Heart right ventricle (tissue), 16 donors: ENCODE results near the gene TGFB2. TPM values are rescaled to one million over a fixed set of nuclear protein-coding genes. Genes with fewer than 3 reads are reported as not detected.

Experiments used
- ATAC-seq, 8 donors: fragments of 200-7000 bp; cut with Tn5 transposase; one replicate each; pipeline ENCODE4 v1.9.1; 2020; ENCODE audit warnings: mild to moderate bottlenecking in 8 of 8, moderate library complexity in 8 of 8, moderate number of reproducible peaks in 1 of 8
- DNase-seq, 2 donors: peaks; one replicate each; pipeline ENCODE4 v3.0.0-alpha.2; 2020
- H3K27ac ChIP-seq, 10 donors: fragments of 200-600 bp; sonication (generic) in 2 of 10; one replicate each; pipeline versions ENCODE4 v1.5.0 to v1.8.0; 2020 to 2022; ENCODE audit warnings: mild to moderate bottlenecking in 3 of 10
- H3K27me3 ChIP-seq, 7 donors: fragments of 200-600 bp; one replicate each; pipeline ENCODE4 v1.8.0; 2021 to 2022; ENCODE audit warnings: mild to moderate bottlenecking in 2 of 7
- H3K36me3 ChIP-seq, 9 donors: fragments of 200-600 bp; sonication (generic) in 1 of 9; one replicate each; pipeline versions ENCODE4 v1.5.0 to v1.8.0; 2020 to 2022; ENCODE audit warnings: mild to moderate bottlenecking in 2 of 9
- H3K4me1 ChIP-seq, 9 donors: fragments of 200-600 bp; sonication (generic) in 1 of 9; one replicate each; pipeline versions ENCODE4 v1.5.0 to v1.8.0; 2020 to 2022; ENCODE audit warnings: mild to moderate bottlenecking in 4 of 9
- H3K4me3 ChIP-seq, 10 donors: fragments of 200-600 bp; sonication (generic) in 2 of 10; one replicate each; pipeline versions ENCODE4 v1.5.0 to v1.8.0; 2020 to 2022; ENCODE audit warnings: mild to moderate bottlenecking in 7 of 10, moderate library complexity in 2 of 10
- H3K9me3 ChIP-seq, 11 donors: fragments of 200-600 bp in 10 of 11; sonication (generic) in 2 of 11; one replicate each; pipeline versions ENCODE4 v1.5.0 to v1.8.0; 2013 to 2022; ENCODE audit warnings: mild to moderate bottlenecking in 2 of 11, control low read depth in 1 of 11, moderate library complexity in 1 of 11
- CTCF ChIP-seq, 9 donors: fragments of 200-600 bp; sonication (generic) in 2 of 9; IDR thresholded peaks; one replicate each; pipeline versions ENCODE4 v1.5.0 to v1.8.0; 2021 to 2022; ENCODE audit warnings: antibody characterized with exemption in 9 of 9, mild to moderate bottlenecking in 5 of 9, moderate library complexity in 1 of 9
- WGBS, 2 donors: extraction: QIAGEN DNeasy Blood & Tissue Kit; methylation state at CpG; one replicate each; pipeline ENCODE4 v1.1.7; 2013; ENCODE audit warnings: inconsistent platforms in 1 of 2; 5-methylcytosine and 5-hydroxymethylcytosine counted together
- intact Hi-C, 10 donors: fragments of 100-400 bp; cut with DNase I; formaldehyde crosslinking; loops; one replicate each; pipeline versions ENCODE4 v1.11.1 to v1.14.2; 2022
- polyA plus RNA-seq, 2 donors: library from polyadenylated mRNA; stranded (reverse); fragments of 200-250 nt; gene quantifications; one replicate each; pipeline ENCODE4 v1.2.3, GENCODE V29; 2013
- total RNA-seq, 10 donors: library from RNA; stranded (reverse); fragmentation: NEBNext Ultra II Directional in 3 of 10; extraction: Animal tissue kit (Norgen Biotek cat#: 25700) in 3 of 10; gene quantifications; one replicate each; pipeline versions ENCODE4 v1.2.1 to v1.2.4, GENCODE V29; 2021 to 2023
- donor health status: Arrhythmogenic right ventricular cardiomyopathy.
- donor health status: ischemic (EF 13 %, LVEDD 7.1; RV severe dilation, severe dysfunction).
- donor health status: healthy with polysubstance abuse.
- donor health status: DM: no; HTN: yes; CAD: no.
- donor health status: DM: no; HTN: no; CAD: no.
- donor health status: ischemic (EF 25% LVEDD 6.9; RV normal size, moderate dysfunction).
- donor health status: ischemic (EF 25% LVEDD 5.7; RV mildly dilated, moderate dysfunction).
- donor health status: healthy.
- donor health status: DM: yes; HTN: yes; CAD: no.
- donor health status: Ischemic cardiomyopathy.
- donor health status: ischemic (EF 35%, LVEDD 5.7; RV mildly dilated, moderate dysfunction).
- donor health status: nonischemic (EF 11% LVEDD 7.7; RV severe dilation, severe dysfunction).
- donor health status: DM: yes; HTN: yes; CAD: no.
- donor health status: PGD.
- donor health status: ischemic (EF 29% LVEDD 5.4; RV normal size, mild dysfunction).
- donor health status: nonischemic (EF 23%, LVEDD 6.1; RV moderate dilation, normal function).

The TGFB2 gene
- total and polyA plus RNA-seq, 12 donors: 0.51 to 63.3 (median 4.8) TPM

- intact Hi-C loops: no loop called here
- TF ChIP-seq CTCF (IDR thresholded peaks at IDR 0.05): no peak
Measured at GRCh38 chr1:218480588-218481099, 135.5 kb downstream of the TGFB2 start.

GRCh38 chr1:218481116-218481775 is 136.1 kb downstream of the TGFB2 start:
- intact Hi-C loops: no loop called here
- Histone ChIP-seq H3K36me3 (no peaks in the 10 kb centered on the region), H3K27me3 (no peaks in the 10 kb centered on the region), H3K9me3 (no peaks in the 10 kb centered on the region), H3K27ac (peak overlapping the region in 6 of 10 donors; percentile 2 to 86 (median 38)), H3K4me1 (peaks cover 0 to 35% (median 17%) of the 10 kb centered on the region in 9 donors), H3K4me3 (no peak overlapping the region)
- DNase-seq: no peak
- TF ChIP-seq CTCF (IDR thresholded peaks at IDR 0.05): no peak
- ATAC-seq: peak in 2 of 8 donors; percentile 15 to 31
- 39 to 41% methylated on average over 3 of the region's 3 CpGs for WGBS, 2 donors

More at GRCh38 chr1:218480588-218481099, 135.5 kb downstream of the TGFB2 start:
- ATAC-seq (peak in 6 of 8 donors; percentile 13 to 68 (median 44)), DNase-seq (no peak)
- H3K4me1 ChIP-seq: peaks cover 0 to 41% (median 17%) of the 10 kb centered on the region in 9 donors
- no peaks in the 10 kb centered on the region for H3K9me3 ChIP-seq
- no peaks in the 10 kb centered on the region for H3K36me3 ChIP-seq
- no peak overlapping the region for H3K4me3 ChIP-seq
- WGBS, 2 donors: 73 to 78% methylated on average over 1 of the region's 1 CpG
- H3K27me3 ChIP-seq: no peaks in the 10 kb centered on the region
- H3K27ac ChIP-seq: peak overlapping the region in 8 of 10 donors; percentile 29 to 86 (median 64)

- Histone ChIP-seq H3K27me3 (no peaks in the 10 kb centered on the region), H3K27ac (peak overlapping the region in 5 of 10 donors; percentile 34 to 86 (median 46)), H3K4me3 (no peak overlapping the region), H3K9me3 (no peaks in the 10 kb centered on the region), H3K4me1 (peaks cover 0 to 31% (median 17%) of the 10 kb centered on the region in 9 donors), H3K36me3 (no peaks in the 10 kb centered on the region)
- DNase-seq (no peak), ATAC-seq (peak in 7 of 8 donors; percentile 22 to 73 (median 36))
- TF ChIP-seq CTCF (IDR thresholded peaks at IDR 0.05): no peak
- intact Hi-C loops: no loop called here
- 64 to 69% methylated on average over 5 of the region's 5 CpGs for WGBS, 2 donors
Measured at GRCh38 chr1:218482683-218483082, 137.5 kb downstream of the TGFB2 start.

GRCh38 chr1:218485241-218485928 is 140.2 kb downstream of the TGFB2 start:
- DNase-seq (no peak), ATAC-seq (no peak)
- no peak overlapping the region for H3K27ac ChIP-seq
- intact Hi-C loops: no loop called here
- H3K27me3 ChIP-seq: no peaks in the 10 kb centered on the region
- H3K36me3 ChIP-seq: no peaks in the 10 kb centered on the region
- peaks cover 0 to 21% (median 7%) of the 10 kb centered on the region in 9 donors for H3K4me1 ChIP-seq
- H3K9me3 ChIP-seq: no peaks in the 10 kb centered on the region
- no peak overlapping the region for H3K4me3 ChIP-seq
- WGBS, 2 donors: 68 to 96% methylated on average over 2 of the region's 2 CpGs
- TF ChIP-seq CTCF (IDR thresholded peaks at IDR 0.05): no peak
